ENCODE data around the gene DNASE1L2.
"Not testable (repeated sequence)": the region's sequence is repeated elsewhere in the genome, so short reads cannot be mapped to it uniquely, and the experiment has no call there.

The DNASE1L2 gene

GRCh38 chr16:2236337-2237101, at the start of gene DNASE1L2:
TSS of gene DNASE1L2 (plus strand) at chr16:2236444. CDS start at chr16:2236817, 373 bp downstream.
- DNase-seq = peak; percentile 30

- DNase-seq = no peak
Measured at GRCh38 chr16:2186505-2186904, 49.7 kb upstream of the DNASE1L2 start.

GRCh38 chr16:2187212-2187611, 49.0 kb upstream of the DNASE1L2 start:
- no peak for DNase-seq

GRCh38 chr16:2188395-2188794, 47.8 kb upstream of the DNASE1L2 start:
- no peak for DNase-seq

GRCh38 chr16:2189252-2189893, 46.9 kb upstream of the DNASE1L2 start:
- no peak for DNase-seq

- DNase-seq = no peak
Measured at GRCh38 chr16:2190002-2190658, 46.1 kb upstream of the DNASE1L2 start.

GRCh38 chr16:2190659-2191445, 45.4 kb upstream of the DNASE1L2 start:
- peak; percentile 24 for DNase-seq

GRCh38 chr16:2191446-2191706, 44.9 kb upstream of the DNASE1L2 start:
- no peak for DNase-seq

GRCh38 chr16:2194166-2194834, 41.9 kb upstream of the DNASE1L2 start:
- peak; percentile 41 for DNase-seq

GRCh38 chr16:2194852-2195321, 41.4 kb upstream of the DNASE1L2 start:
- peak; percentile 81 for DNase-seq

GRCh38 chr16:2195322-2196161, 40.7 kb upstream of the DNASE1L2 start:
- DNase-seq = peak; percentile 59

GRCh38 chr16:2196162-2196980, 39.9 kb upstream of the DNASE1L2 start, which contains the start of gene CASKIN1:
TSS of gene CASKIN1 (minus strand) at chr16:2196605. CDS start at chr16:2196432, 173 bp downstream.
- DNase-seq = peak; percentile 69

- no peak for DNase-seq
Measured at GRCh38 chr16:2196981-2197511, 39.2 kb upstream of the DNASE1L2 start.

- DNase-seq = no peak
Measured at GRCh38 chr16:2197765-2198164, 38.5 kb upstream of the DNASE1L2 start.

GRCh38 chr16:2198283-2198682, 38.0 kb upstream of the DNASE1L2 start:
- no peak for DNase-seq

- DNase-seq = no peak
Measured at GRCh38 chr16:2199095-2199494, 37.1 kb upstream of the DNASE1L2 start.

GRCh38 chr16:2199621-2200139, 36.6 kb upstream of the DNASE1L2 start:
- no peak for DNase-seq

GRCh38 chr16:2200313-2200712, 35.9 kb upstream of the DNASE1L2 start:
- DNase-seq = no peak

GRCh38 chr16:2203119-2203688, 33.0 kb upstream of the DNASE1L2 start:
- DNase-seq = not testable (repeated sequence)

Data from NCI-H69 (cell line).